ENCODE measurements around the gene FYCO1.

- no peak for TF ChIP-seq CTCF (IDR thresholded peaks at IDR 0.05; ENCODE audit: low read depth, low read length)
- TF ChIP-seq EZH2phosphoT487 (IDR thresholded peaks at IDR 0.05; ENCODE audit: low read depth) = no peak
Measured at GRCh38 chr3:45972534-45973402, 22.9 kb downstream of the FYCO1 start.
